ENCODE results near the gene DDX1. TPM values are rescaled to one million over a fixed set of nuclear protein-coding genes. Genes with fewer than 3 reads are reported as not detected.

DDX1 gene
- polyA plus RNA-seq, 1 donor (not counting 4 experiments of a cell fraction or from before 2014, with no cell fraction given) = 140 TPM

GRCh38 chr2:15543053-15543452, 48.6 kb upstream of the DDX1 start:
- Histone ChIP-seq H3K27ac (ENCODE audit: control insufficient read depth, insufficient read depth, low read length) (no peak overlapping the region), H4K20me1 (ENCODE audit: control insufficient read depth, extremely low read depth, insufficient read depth, low read length) (no peaks in the 10 kb centered on the region)
- DNase-seq (ENCODE audit: low read depth, low spot score) = no peak

GRCh38 chr2:15543541-15543940, 48.1 kb upstream of the DDX1 start:
- Histone ChIP-seq H2AFZ (ENCODE audit: control insufficient read depth, low read length) (no peak overlapping the region), H3K27me3 (ENCODE audit: control insufficient read depth, extremely low read depth, insufficient read depth, low read length) (no peaks in the 10 kb centered on the region), H3K9me1 (ENCODE audit: control insufficient read depth, extremely low read depth, insufficient read depth, low read length) (no peaks in the 10 kb centered on the region), H4K20me1 (ENCODE audit: control insufficient read depth, extremely low read depth, insufficient read depth, low read length) (no peaks in the 10 kb centered on the region), H3K4me1 (ENCODE audit: control insufficient read depth, extremely low read depth, insufficient read depth, low read length) (peaks cover 7% of the 10 kb centered on the region), H3K4me2 (ENCODE audit: control insufficient read depth, extremely low read depth, insufficient read depth, low read depth, low read length) (no peak overlapping the region), H3K36me3 (ENCODE audit: control insufficient read depth in 2 of 2, extremely low read depth in 1 of 2, insufficient read depth in 2 of 2, low read length in 2 of 2) (peaks cover 0 to 2% of the 10 kb centered on the region in 2 experiments), H3K9me3 (ENCODE audit: control insufficient read depth, low read depth, low read length) (no peaks in the 10 kb centered on the region), H3K79me2 (ENCODE audit: control insufficient read depth, insufficient read depth, low read length) (no peaks in the 10 kb centered on the region), H3K9ac (ENCODE audit: control insufficient read depth, extremely low read depth, insufficient read depth, low read length) (no peak overlapping the region), H3K27ac (ENCODE audit: control insufficient read depth, insufficient read depth, low read length) (no peak overlapping the region), H3K4me3 (ENCODE audit: control insufficient read depth in 2 of 3, extremely low read depth in 1 of 3, insufficient read depth in 2 of 3, low read depth in 1 of 3, low read length in 3 of 3) (no peak overlapping the region)
- FAIRE-seq = no peak
- DNase-seq (ENCODE audit: low read depth, low spot score) = no peak
- TF ChIP-seq EZH2 (IDR thresholded peaks at IDR 0.05; ENCODE audit: low read length) = no peak
- TF ChIP-seq, protein P1, sequence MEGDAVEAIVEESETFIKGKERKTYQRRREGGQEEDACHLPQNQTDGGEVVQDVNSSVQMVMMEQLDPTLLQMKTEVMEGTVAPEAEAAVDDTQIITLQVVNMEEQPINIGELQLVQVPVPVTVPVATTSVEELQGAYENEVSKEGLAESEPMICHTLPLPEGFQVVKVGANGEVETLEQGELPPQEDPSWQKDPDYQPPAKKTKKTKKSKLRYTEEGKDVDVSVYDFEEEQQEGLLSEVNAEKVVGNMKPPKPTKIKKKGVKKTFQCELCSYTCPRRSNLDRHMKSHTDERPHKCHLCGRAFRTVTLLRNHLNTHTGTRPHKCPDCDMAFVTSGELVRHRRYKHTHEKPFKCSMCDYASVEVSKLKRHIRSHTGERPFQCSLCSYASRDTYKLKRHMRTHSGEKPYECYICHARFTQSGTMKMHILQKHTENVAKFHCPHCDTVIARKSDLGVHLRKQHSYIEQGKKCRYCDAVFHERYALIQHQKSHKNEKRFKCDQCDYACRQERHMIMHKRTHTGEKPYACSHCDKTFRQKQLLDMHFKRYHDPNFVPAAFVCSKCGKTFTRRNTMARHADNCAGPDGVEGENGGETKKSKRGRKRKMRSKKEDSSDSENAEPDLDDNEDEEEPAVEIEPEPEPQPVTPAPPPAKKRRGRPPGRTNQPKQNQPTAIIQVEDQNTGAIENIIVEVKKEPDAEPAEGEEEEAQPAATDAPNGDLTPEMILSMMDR (optimal IDR thresholded peaks at IDR 0.05 in 1 of 3, IDR thresholded peaks at IDR 0.05 in 1 of 3, conservative IDR thresholded peaks at IDR 0.05 in 1 of 3; ENCODE audit: extremely low read depth in 1 of 3, insufficient read depth in 2 of 3, low read length in 3 of 3) = no peak
- dilution Hi-C loops (cut with MboI; ENCODE audit: extremely low pct_ligation_motif_present, low sequenced_read_pairs) = no loop called here

More at GRCh38 chr2:15543053-15543452, 48.6 kb upstream of the DDX1 start:
- Histone ChIP-seq H3K79me2 (ENCODE audit: control insufficient read depth, insufficient read depth, low read length) (no peaks in the 10 kb centered on the region), H3K36me3 (ENCODE audit: control insufficient read depth in 2 of 2, extremely low read depth in 1 of 2, insufficient read depth in 2 of 2, low read length in 2 of 2) (peaks cover 0 to 2% of the 10 kb centered on the region in 2 experiments), H3K9ac (ENCODE audit: control insufficient read depth, extremely low read depth, insufficient read depth, low read length) (no peak overlapping the region), H3K4me2 (ENCODE audit: control insufficient read depth, extremely low read depth, insufficient read depth, low read depth, low read length) (no peak overlapping the region), H3K9me1 (ENCODE audit: control insufficient read depth, extremely low read depth, insufficient read depth, low read length) (no peaks in the 10 kb centered on the region), H2AFZ (ENCODE audit: control insufficient read depth, low read length) (no peak overlapping the region), H3K4me3 (ENCODE audit: control insufficient read depth in 2 of 3, extremely low read depth in 1 of 3, insufficient read depth in 2 of 3, low read depth in 1 of 3, low read length in 3 of 3) (no peak overlapping the region), H3K4me1 (ENCODE audit: control insufficient read depth, extremely low read depth, insufficient read depth, low read length) (peaks cover 7% of the 10 kb centered on the region), H3K27me3 (ENCODE audit: control insufficient read depth, extremely low read depth, insufficient read depth, low read length) (no peaks in the 10 kb centered on the region), H3K9me3 (ENCODE audit: control insufficient read depth, low read depth, low read length) (no peaks in the 10 kb centered on the region)
- TF ChIP-seq, protein P1 (optimal IDR thresholded peaks at IDR 0.05 in 1 of 3, IDR thresholded peaks at IDR 0.05 in 1 of 3, conservative IDR thresholded peaks at IDR 0.05 in 1 of 3; ENCODE audit: extremely low read depth in 1 of 3, insufficient read depth in 2 of 3, low read length in 3 of 3) = no peak
- no peak for TF ChIP-seq EZH2 (IDR thresholded peaks at IDR 0.05; ENCODE audit: low read length)
- FAIRE-seq = no peak
- dilution Hi-C loops (cut with MboI; ENCODE audit: extremely low pct_ligation_motif_present, low sequenced_read_pairs) = no loop called here

All from keratinocyte (primary cell).